Esophagus squamous epithelium (tissue), 4 donors: ENCODE measurements around the gene NRIP1.

ENCODE experiments used
- CTCF ChIP-seq, 6 experiments: fragments of 450-650 bp in 4 of 6; fragments of 200-600 bp in 2 of 6; sonication (generic) in 2 of 6; IDR thresholded peaks; one replicate each; pipeline ENCODE4 v1.5.1; 2016 to 2019; ENCODE audit warnings: antibody characterized with exemption in 6 of 6, mild to moderate bottlenecking in 4 of 6, moderate library complexity in 4 of 6
- POLR2A ChIP-seq, 4 donors: fragments of 450-650 bp; IDR thresholded peaks; one replicate each; pipeline ENCODE4 v1.6.1; 2017; ENCODE audit warnings: antibody characterized with exemption in 4 of 4, mild to moderate bottlenecking in 4 of 4, moderate library complexity in 3 of 4

- TF ChIP-seq POLR2A (IDR thresholded peaks at IDR 0.05) (no peak), CTCF (IDR thresholded peaks at IDR 0.05) (no peak)
Measured at GRCh38 chr21:15063081-15063813, 1.6 kb downstream of the NRIP1 start.
